GM12891 (cell line): ENCODE results near the gene TNFRSF6B.

Source experiments
- PAX5 ChIP-seq: IDR thresholded peaks from 2 replicates; pipeline ENCODE4 v1.6.1; 2011; ENCODE audit warnings: low read length, moderate library complexity, mild to moderate bottlenecking; ENCODE audit not compliant: insufficient read depth, severe bottlenecking
- POLR2A ChIP-seq: IDR thresholded peaks from 2 replicates; pipeline ENCODE4 v1.6.1; 2011; ENCODE audit warnings: low read depth, low read length, control low read depth
- POLR2AphosphoS5 ChIP-seq: IDR thresholded peaks from 2 replicates; pipeline ENCODE4 v1.6.1; 2011; ENCODE audit warnings: low read depth, low read length, control low read depth
- POU2F2 ChIP-seq: IDR thresholded peaks from 2 replicates; pipeline ENCODE4 v1.6.1; 2011; ENCODE audit warnings: low read depth, mild to moderate bottlenecking, control low read depth, low read length, moderate library complexity
- SPI1 ChIP-seq: IDR thresholded peaks from 2 replicates; pipeline ENCODE4 v1.6.1; 2011; ENCODE audit warnings: low read depth, low read length, control low read depth
- TAF1 ChIP-seq: IDR thresholded peaks from 2 replicates; pipeline ENCODE4 v1.6.1; 2011; ENCODE audit warnings: low read depth, low read length, control low read depth

DNA sequence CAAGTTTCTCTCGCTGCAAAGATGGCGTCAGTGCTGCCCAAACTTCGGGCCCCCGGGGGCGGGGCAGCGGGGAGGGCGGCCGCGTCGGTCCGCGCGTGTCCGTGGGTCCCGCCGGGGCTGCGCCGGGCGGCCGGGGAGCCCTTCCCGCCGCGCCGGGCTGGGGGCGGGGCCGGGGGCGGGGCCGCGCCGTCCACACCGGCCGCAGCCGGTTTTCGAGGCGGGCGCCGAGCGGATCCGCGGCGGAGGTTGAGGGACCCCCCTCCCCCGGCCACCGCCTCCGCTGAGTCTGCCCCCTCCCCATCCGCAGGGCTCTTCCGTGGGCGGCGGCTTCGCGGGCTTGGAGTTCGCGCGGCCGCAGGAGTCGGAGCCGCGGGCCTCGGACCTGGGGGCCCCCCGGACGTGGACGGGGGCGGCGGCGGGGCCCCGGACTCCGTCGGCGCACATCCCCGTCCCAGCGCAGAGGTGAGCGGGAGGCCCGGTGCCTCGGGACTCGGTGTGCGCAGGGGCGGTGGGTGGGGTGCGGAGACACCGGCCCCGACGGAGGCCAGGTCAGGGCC lies 43.7 kb downstream of the TNFRSF6B start:
- TF ChIP-seq POLR2A: no peak
- TF ChIP-seq POLR2AphosphoS5: no peak
- TF ChIP-seq TAF1: no peak
- no peak for TF ChIP-seq PAX5
- TF ChIP-seq POU2F2: no peak
- TF ChIP-seq SPI1: no peak
